OCI-LY7 (cell line): ENCODE results near the gene PPP4C.

ENCODE experiments used
- CTCF ChIP-seq: fragments of 200-600 bp; sonication (generic); conservative IDR thresholded peaks from 2 replicates; pipeline ENCODE4 v1.5.1; 2014; ENCODE audit warnings: mild to moderate bottlenecking, antibody characterized with exemption, low read length, moderate library complexity, mixed read lengths
- EZH2phosphoT487 ChIP-seq: fragments of 200-600 bp; sonication (generic); IDR thresholded peaks from 2 replicates; pipeline ENCODE4 v1.6.1; 2018; ENCODE audit warnings: low read depth, borderline replicate concordance, mild to moderate bottlenecking, mixed run types, antibody characterized with exemption, low read length, moderate library complexity, mixed read lengths

- no peak for TF ChIP-seq CTCF
- no peak for TF ChIP-seq EZH2phosphoT487
Measured at GRCh38 chr16:30053376-30054015, 22.3 kb upstream of the PPP4C start.
